Ammon's horn (tissue), 1 donor: Measurements from ENCODE around the gene NBR1.
A peak's percentile ranks its signal among the peaks of the same experiment; 100 is the strongest.
"Not testable (repeated sequence)": the region's sequence is repeated elsewhere in the genome, so short reads cannot be mapped to it uniquely, and the experiment has no call there.

Experiments used
- DNase-seq: peaks from one replicate; pipeline ENCODE4 v3.0.0-alpha.2; 2016; ENCODE audit warnings: low spot score

The NBR1 gene

GRCh38 chr17:43170766-43171585, at the start of gene NBR1:
NBR1 (plus strand) TSS chr17:43171214; CDS start chr17:43175800, 4,586 bp downstream.
- peak; percentile 99 for DNase-seq

GRCh38 chr17:43125133-43125966, 45.7 kb upstream of the NBR1 start, which contains the start of gene BRCA1:
BRCA1 (minus strand) TSS chr17:43125364; CDS start chr17:43124096, 1,268 bp downstream.
- DNase-seq = peak; percentile 97

- DNase-seq = peak; percentile 5
Observed at GRCh38 chr17:43125967-43126910, 44.8 kb upstream of the NBR1 start.

- DNase-seq = no peak
Observed at GRCh38 chr17:43126911-43127290, 44.1 kb upstream of the NBR1 start.

GRCh38 chr17:43127333-43127876, 43.6 kb upstream of the NBR1 start:
- not testable (repeated sequence) for DNase-seq

- no peak for DNase-seq
Observed at GRCh38 chr17:43129671-43130010, 41.4 kb upstream of the NBR1 start.

GRCh38 chr17:43132117-43132516, 38.9 kb upstream of the NBR1 start:
- no peak for DNase-seq

GRCh38 chr17:43133439-43133838, 37.6 kb upstream of the NBR1 start:
- peak; percentile 7 for DNase-seq

- no peak for DNase-seq
Observed at GRCh38 chr17:43134774-43135453, 36.1 kb upstream of the NBR1 start.

- no peak for DNase-seq
Observed at GRCh38 chr17:43135454-43135819, 35.6 kb upstream of the NBR1 start.

- DNase-seq = not testable (repeated sequence)
Observed at GRCh38 chr17:43136574-43136973, 34.4 kb upstream of the NBR1 start.

GRCh38 chr17:43138531-43138930, 32.5 kb upstream of the NBR1 start:
- not testable (repeated sequence) for DNase-seq

GRCh38 chr17:43140396-43141332, 30.4 kb upstream of the NBR1 start:
- peak; percentile 5 for DNase-seq

- no peak for DNase-seq
Observed at GRCh38 chr17:43142153-43142552, 28.9 kb upstream of the NBR1 start.

GRCh38 chr17:43143201-43143600, 27.8 kb upstream of the NBR1 start:
- no peak for DNase-seq

- DNase-seq = no peak
Observed at GRCh38 chr17:43146649-43147048, 24.4 kb upstream of the NBR1 start.

GRCh38 chr17:43151880-43152456, 19.0 kb upstream of the NBR1 start:
- no peak for DNase-seq

- not testable (repeated sequence) for DNase-seq
Observed at GRCh38 chr17:43153197-43153835, 17.7 kb upstream of the NBR1 start.

- no peak for DNase-seq
Observed at GRCh38 chr17:43155666-43156065, 15.3 kb upstream of the NBR1 start.
